Muscle of leg (tissue), 11 donors: Measurements from ENCODE around the gene FGGY. TPM values are rescaled to one million over a fixed set of nuclear protein-coding genes. Genes with fewer than 3 reads are reported as not detected.

ENCODE experiments used
- DNase-seq: peaks from one replicate; pipeline ENCODE4 v3.0.0; 2013
- H3K27ac ChIP-seq: one replicate; pipeline ENCODE4 v1.5.1; 2013; ENCODE audit warnings: mild to moderate bottlenecking, low read length, control low read depth
- H3K27me3 ChIP-seq: one replicate; pipeline ENCODE4 v1.6.1; 2013; ENCODE audit warnings: low read length; ENCODE audit not compliant: control insufficient read depth, insufficient read depth
- H3K36me3 ChIP-seq: one replicate; pipeline ENCODE4 v1.6.1; 2013; ENCODE audit warnings: low read length; ENCODE audit not compliant: control insufficient read depth, insufficient read depth
- H3K4me1 ChIP-seq: one replicate; pipeline ENCODE4 v1.6.1; 2013; ENCODE audit warnings: low read length; ENCODE audit not compliant: control insufficient read depth, insufficient read depth
- H3K4me3 ChIP-seq: one replicate; pipeline ENCODE4 v1.5.1; 2013; ENCODE audit warnings: low read length, control low read depth
- H3K9me3 ChIP-seq: replicated peaks from 2 replicates; pipeline ENCODE4 v1.6.1; 2013; ENCODE audit warnings: low read depth, low read length; ENCODE audit not compliant: control insufficient read depth
- WGBS: methylation state at CpG from one replicate; pipeline ENCODE4 v1.1.5; 2013; ENCODE audit warnings: missing lambda C conversion rate; ENCODE audit not compliant: insufficient coverage; 5-methylcytosine and 5-hydroxymethylcytosine counted together
- polyA plus RNA-seq, 8 donors: library from polyadenylated mRNA; unstranded; fragments of 120-200 nt; gene quantifications; one replicate each; pipeline versions ENCODE4 v1.2.1 to v1.2.3, GENCODE V29; 2013; ENCODE audit warnings: inconsistent platforms in 1 of 8, low replicate concordance in 1 of 8; ENCODE audit not compliant: insufficient read length in 8 of 8, insufficient read depth in 1 of 8
- total RNA-seq: library from RNA; stranded (reverse); fragments of 120-200 nt; gene quantifications from one replicate; pipeline ENCODE4 v1.2.4, GENCODE V29; 2013

The FGGY gene
- total and polyA plus RNA-seq, 9 donors = 8.0 to 23.7 (median 12.7) TPM

GRCh38 chr1:59408608-59409240 lies 111.8 kb downstream of the FGGY start:
- Histone ChIP-seq H3K36me3 (no peaks in the 10 kb centered on the region), H3K9me3 (peaks cover 2% of the 10 kb centered on the region), H3K4me3 (no peak overlapping the region), H3K27me3 (no peaks in the 10 kb centered on the region), H3K4me1 (peaks cover 9% of the 10 kb centered on the region), H3K27ac (no peak overlapping the region)
- no CpG with 5 or more reads among the region's 4 CpGs for WGBS
- no peak for DNase-seq

GRCh38 chr1:59409549-59409948 lies 112.7 kb downstream of the FGGY start:
- H3K4me1 ChIP-seq = peaks cover 12% of the 10 kb centered on the region
- H3K27ac ChIP-seq = no peak overlapping the region
- peaks cover 2% of the 10 kb centered on the region for H3K9me3 ChIP-seq
- H3K27me3 ChIP-seq = no peaks in the 10 kb centered on the region
- no peak overlapping the region for H3K4me3 ChIP-seq
- DNase-seq = no peak
- H3K36me3 ChIP-seq = no peaks in the 10 kb centered on the region

GRCh38 chr1:59409986-59410385 lies 113.1 kb downstream of the FGGY start:
- Histone ChIP-seq H3K36me3 (no peaks in the 10 kb centered on the region), H3K27ac (no peak overlapping the region), H3K9me3 (peaks cover 2% of the 10 kb centered on the region), H3K4me3 (no peak overlapping the region), H3K27me3 (no peaks in the 10 kb centered on the region), H3K4me1 (peaks cover 15% of the 10 kb centered on the region)
- no CpG with 5 or more reads among the region's 2 CpGs for WGBS
- DNase-seq = no peak

- H3K27me3 ChIP-seq = no peaks in the 10 kb centered on the region
- H3K27ac ChIP-seq = no peak overlapping the region
- no peaks in the 10 kb centered on the region for H3K36me3 ChIP-seq
- no peak for DNase-seq
- H3K9me3 ChIP-seq = peaks cover 2% of the 10 kb centered on the region
- H3K4me1 ChIP-seq = peaks cover 17% of the 10 kb centered on the region
- no peak overlapping the region for H3K4me3 ChIP-seq
- WGBS = no CpG with 5 or more reads among the region's 2 CpGs
These were observed 113.6 kb downstream of the FGGY start for GRCh38 chr1:59410457-59410856.

- WGBS = no CpG with 5 or more reads among the region's 3 CpGs
- no peak overlapping the region for H3K27ac ChIP-seq
- no peaks in the 10 kb centered on the region for H3K27me3 ChIP-seq
- no peak for DNase-seq
- no peaks in the 10 kb centered on the region for H3K36me3 ChIP-seq
- H3K9me3 ChIP-seq = peaks cover 1% of the 10 kb centered on the region
- H3K4me1 ChIP-seq = peaks cover 17% of the 10 kb centered on the region
- H3K4me3 ChIP-seq = no peak overlapping the region
These were observed 114.3 kb downstream of the FGGY start for GRCh38 chr1:59411147-59411546.

GRCh38 chr1:59412718-59413326 lies 115.9 kb downstream of the FGGY start:
- H3K4me1 ChIP-seq = peaks cover 13% of the 10 kb centered on the region
- DNase-seq = no peak
- no peaks in the 10 kb centered on the region for H3K36me3 ChIP-seq
- no peaks in the 10 kb centered on the region for H3K9me3 ChIP-seq
- H3K27ac ChIP-seq = no peak overlapping the region
- no peak overlapping the region for H3K4me3 ChIP-seq
- H3K27me3 ChIP-seq = no peaks in the 10 kb centered on the region
- WGBS = no CpG with 5 or more reads among the region's 2 CpGs

- DNase-seq = no peak
- H3K27me3 ChIP-seq = no peaks in the 10 kb centered on the region
- no peaks in the 10 kb centered on the region for H3K36me3 ChIP-seq
- no peaks in the 10 kb centered on the region for H3K9me3 ChIP-seq
- peaks cover 13% of the 10 kb centered on the region for H3K4me1 ChIP-seq
- H3K27ac ChIP-seq = no peak overlapping the region
- WGBS = 80% methylated on average over 1 of the region's 1 CpG
- H3K4me3 ChIP-seq = no peak overlapping the region
These were observed 116.4 kb downstream of the FGGY start for GRCh38 chr1:59413327-59413720.

- no peak for DNase-seq
- H3K4me1 ChIP-seq = peaks cover 12% of the 10 kb centered on the region
- 88% methylated on average over 4 of the region's 6 CpGs for WGBS
These were observed 117.7 kb downstream of the FGGY start for GRCh38 chr1:59414406-59415133.

GRCh38 chr1:59415286-59415850 lies 118.5 kb downstream of the FGGY start:
- no peaks in the 10 kb centered on the region for H3K36me3 ChIP-seq
- H3K4me3 ChIP-seq = no peak overlapping the region
- H3K9me3 ChIP-seq = no peaks in the 10 kb centered on the region
- WGBS = 86% methylated on average over 3 of the region's 5 CpGs
- DNase-seq = no peak
- H3K4me1 ChIP-seq = peaks cover 12% of the 10 kb centered on the region
- H3K27me3 ChIP-seq = no peaks in the 10 kb centered on the region
- no peak overlapping the region for H3K27ac ChIP-seq

More at GRCh38 chr1:59414406-59415133, 117.7 kb downstream of the FGGY start:
- Histone ChIP-seq H3K27me3 (no peaks in the 10 kb centered on the region), H3K9me3 (no peaks in the 10 kb centered on the region), H3K4me3 (no peak overlapping the region), H3K27ac (no peak overlapping the region), H3K36me3 (no peaks in the 10 kb centered on the region)

GRCh38 chr1:59415881-59416280 lies 119.0 kb downstream of the FGGY start:
- H3K4me1 ChIP-seq = peaks cover 12% of the 10 kb centered on the region

More at GRCh38 chr1:59415881-59416280, 119.0 kb downstream of the FGGY start:
- Histone ChIP-seq H3K36me3 (no peaks in the 10 kb centered on the region), H3K27me3 (no peaks in the 10 kb centered on the region), H3K9me3 (no peaks in the 10 kb centered on the region), H3K27ac (no peak overlapping the region), H3K4me3 (no peak overlapping the region)
- no peak for DNase-seq
